Suppressor macrophage (primary cell): ENCODE results near the gene SUV39H2.
A peak's percentile ranks its signal among the peaks of the same experiment; 100 is the strongest.
"Not testable (repeated sequence)": the region's sequence is repeated elsewhere in the genome, so short reads cannot be mapped to it uniquely, and the experiment has no call there.

ENCODE experiments used
- DNase-seq, 4 experiments: peaks; one replicate each; pipeline ENCODE4 v3.0.0-alpha.2; 2020 to 2022

Gene SUV39H2

GRCh38 chr10:14938971-14939370 is 60.3 kb downstream of the SUV39H2 start:
- peak; percentile 45 to 72 (median 64) for DNase-seq

GRCh38 chr10:14942147-14942949 is 63.7 kb downstream of the SUV39H2 start:
- DNase-seq = not testable (repeated sequence)

GRCh38 chr10:14942950-14943338 is 64.3 kb downstream of the SUV39H2 start:
- DNase-seq = not testable (repeated sequence)

GRCh38 chr10:14945108-14945507 is 66.4 kb downstream of the SUV39H2 start:
- DNase-seq = no peak

- DNase-seq = no peak
Observed at GRCh38 chr10:14947268-14947667, 68.6 kb downstream of the SUV39H2 start.

- no peak for DNase-seq
Observed at GRCh38 chr10:14949291-14949690, 70.6 kb downstream of the SUV39H2 start.

- peak in 2 of 4 experiments; percentile 9 to 11 for DNase-seq
Observed at GRCh38 chr10:14952851-14953423, 74.3 kb downstream of the SUV39H2 start.

GRCh38 chr10:14953424-14954000 is 74.8 kb downstream of the SUV39H2 start:
- peak; percentile 56 to 86 (median 69) for DNase-seq
